WTC11 (cell line): ENCODE measurements around the gene ZKSCAN3. TPM values are rescaled to one million over a fixed set of nuclear protein-coding genes. Genes with fewer than 3 reads are reported as not detected.

Experiments
- AR ChIP-seq: fragments of 250-450 bp; sonication (Bioruptor Pico); IDR thresholded peaks from 2 replicates; pipeline ENCODE4 v1.9.0; 2021; ENCODE audit warnings: mild to moderate bottlenecking
- ARID4B ChIP-seq: sonication (generic); formaldehyde crosslinking; IDR thresholded peaks from 2 replicates; pipeline ENCODE4 v1.8.0; 2023; ENCODE audit warnings: missing genetic modification reagents, mild to moderate bottlenecking, borderline replicate concordance
- ATF2 ChIP-seq: sonication (generic); formaldehyde crosslinking; IDR thresholded peaks from 2 replicates; pipeline ENCODE4 v1.8.1; 2022; ENCODE audit warnings: low read depth, missing genetic modification reagents, borderline replicate concordance
- E2F4 ChIP-seq: sonication (generic); formaldehyde crosslinking; IDR thresholded peaks from 2 replicates; pipeline ENCODE4 v1.8.1; 2022; ENCODE audit warnings: low read depth, mild to moderate bottlenecking, moderate library complexity, missing genetic modification reagents, borderline replicate concordance
- FOXJ3 ChIP-seq: sonication (generic); formaldehyde crosslinking; IDR thresholded peaks from 2 replicates; pipeline ENCODE4 v1.9.0; 2021; ENCODE audit warnings: missing genetic modification reagents, mild to moderate bottlenecking, borderline replicate concordance
- FOXP1 ChIP-seq: sonication (generic); formaldehyde crosslinking; IDR thresholded peaks from 2 replicates; pipeline ENCODE4 v1.8.0; 2022; ENCODE audit warnings: missing genetic modification reagents, mild to moderate bottlenecking, moderate library complexity, borderline replicate concordance
- GABPB1 ChIP-seq: sonication (generic); formaldehyde crosslinking; IDR thresholded peaks from 2 replicates; pipeline ENCODE4 v1.8.1; 2023; ENCODE audit warnings: mild to moderate bottlenecking, missing genetic modification reagents
- GTF2I ChIP-seq: fragments of 250-450 bp; sonication (Bioruptor Pico); conservative IDR thresholded peaks from 2 replicates; pipeline ENCODE4 v1.4.0; 2021; ENCODE audit warnings: mild to moderate bottlenecking
- HMGA2 ChIP-seq: fragments of 250-450 bp; sonication (Bioruptor Pico); IDR thresholded peaks from 2 replicates; pipeline ENCODE4 v1.4.0; 2021; ENCODE audit warnings: mild to moderate bottlenecking, moderate library complexity
- IRF1 ChIP-seq: sonication (generic); formaldehyde crosslinking; IDR thresholded peaks from 2 replicates; pipeline ENCODE4 v1.8.0; 2023; ENCODE audit warnings: missing genetic modification reagents
- KAT7 ChIP-seq: sonication (generic); formaldehyde crosslinking; IDR thresholded peaks from 2 replicates; pipeline ENCODE4 v1.8.1; 2023; ENCODE audit warnings: missing genetic modification reagents, mild to moderate bottlenecking, borderline replicate concordance
- MYBL2 ChIP-seq: sonication (generic); formaldehyde crosslinking; IDR thresholded peaks from 2 replicates; pipeline ENCODE4 v1.8.1; 2023; ENCODE audit warnings: mild to moderate bottlenecking, moderate library complexity, missing genetic modification reagents
- NFATC4 ChIP-seq: fragments of 250-450 bp; sonication (Bioruptor Pico); IDR thresholded peaks from 2 replicates; pipeline ENCODE4 v1.9.0; 2021; ENCODE audit warnings: mild to moderate bottlenecking
- NFYB ChIP-seq: sonication (generic); formaldehyde crosslinking; conservative IDR thresholded peaks from 2 replicates; pipeline ENCODE4 v1.8.0; 2022; ENCODE audit warnings: low read depth, missing genetic modification reagents
- NR2C2 ChIP-seq: sonication (generic); formaldehyde crosslinking; IDR thresholded peaks from 2 replicates; pipeline ENCODE4 v1.8.0; 2022; ENCODE audit warnings: mild to moderate bottlenecking, missing genetic modification reagents
- NR3C1 ChIP-seq: sonication (generic); formaldehyde crosslinking; conservative IDR thresholded peaks from 2 replicates; pipeline ENCODE4 v1.8.1; 2023; ENCODE audit warnings: low read depth, mild to moderate bottlenecking, missing genetic modification reagents
- RORB ChIP-seq: fragments of 250-450 bp; sonication (Bioruptor Pico); IDR thresholded peaks from 2 replicates; pipeline ENCODE4 v1.9.0; 2021; ENCODE audit warnings: mild to moderate bottlenecking
- TCF7 ChIP-seq: sonication (generic); formaldehyde crosslinking; IDR thresholded peaks from 2 replicates; pipeline ENCODE4 v1.8.0; 2022; ENCODE audit warnings: mild to moderate bottlenecking, low read depth, missing genetic modification reagents, moderate library complexity
- TP53 ChIP-seq: sonication (generic); formaldehyde crosslinking; IDR thresholded peaks from 2 replicates; pipeline ENCODE4 v1.8.1; 2023; ENCODE audit warnings: mild to moderate bottlenecking, missing genetic modification reagents
- USF2 ChIP-seq: sonication (generic); formaldehyde crosslinking; IDR thresholded peaks from 2 replicates; pipeline ENCODE4 v1.8.1; 2023; ENCODE audit warnings: mild to moderate bottlenecking, missing genetic modification reagents, moderate library complexity
- ZNF121 ChIP-seq: sonication (generic); formaldehyde crosslinking; IDR thresholded peaks from 2 replicates; pipeline ENCODE4 v1.8.0; 2023; ENCODE audit warnings: missing genetic modification reagents
- ZNF219 ChIP-seq: sonication (generic); formaldehyde crosslinking; IDR thresholded peaks from 2 replicates; pipeline ENCODE4 v1.8.0; 2023; ENCODE audit warnings: missing genetic modification reagents, mild to moderate bottlenecking, borderline replicate concordance
- ZNF232 ChIP-seq: sonication (generic); formaldehyde crosslinking; IDR thresholded peaks from 2 replicates; pipeline ENCODE4 v1.8.0; 2022; ENCODE audit warnings: mild to moderate bottlenecking, missing genetic modification reagents
- ZNF423 ChIP-seq: fragments of 250-450 bp; sonication (Bioruptor Pico); IDR thresholded peaks from 2 replicates; pipeline ENCODE4 v2.1.2; 2022; ENCODE audit warnings: mild to moderate bottlenecking, moderate library complexity
- ZNF671 ChIP-seq: fragments of 250-450 bp; sonication (Bioruptor Pico); IDR thresholded peaks from 2 replicates; pipeline ENCODE4 v1.8.0; 2021; ENCODE audit warnings: mild to moderate bottlenecking
- ZSCAN18 ChIP-seq: fragments of 250-450 bp; sonication (Bioruptor Pico); IDR thresholded peaks from 2 replicates; pipeline ENCODE4 v2.1.2; 2022; ENCODE audit warnings: mild to moderate bottlenecking, moderate library complexity
- total RNA-seq: library from RNA; stranded (reverse); gene quantifications from 3 replicates; pipeline ENCODE4 v1.2.3, GENCODE V29; 2021

Gene ZKSCAN3
- total RNA-seq, 1 experiment from 2014 or later: 5.4 TPM

GRCh38 chr6:28335564-28336283 lies 14.0 kb upstream of the ZKSCAN3 start, which contains the start of gene ZSCAN31 (continued):
- TF ChIP-seq USF2 (CRISPR knock-in tag) (no peak), NFYB (peak; percentile 66; the same call in 1 of the 2 replicates), FOXP1 (peak; percentile 64; the same call in 1 of the 2 replicates), AR (CRISPR knock-in tag) (peak; percentile 84; the same call in 1 of the 2 replicates), NR3C1 (CRISPR knock-in tag) (no peak), ARID4B (0 out of 2 replicates have a peak, but pooled peaks have one; percentile 49), ZNF219 (CRISPR knock-in tag) (no peak), IRF1 (CRISPR knock-in tag) (no peak), GTF2I (CRISPR knock-in tag) (no peak), NR2C2 (no peak), TCF7 (no peak), RORB (CRISPR knock-in tag) (no peak), ATF2 (no peak), FOXJ3 (CRISPR knock-in tag) (no peak), NFATC4 (CRISPR knock-in tag) (0 out of 2 replicates have a peak, but pooled peaks have one; percentile 67), KAT7 (CRISPR knock-in tag) (no peak), TP53 (CRISPR knock-in tag) (no peak), ZSCAN18 (no peak), E2F4 (CRISPR knock-in tag) (no peak), GABPB1 (CRISPR knock-in tag) (no peak; the same call in 1 of the 2 replicates), MYBL2 (0 out of 2 replicates have a peak, but pooled peaks have one; percentile 56), ZNF121 (CRISPR knock-in tag) (no peak), ZNF232 (no peak), ZNF423 (CRISPR knock-in tag) (peak; percentile 43; the same call in 1 of the 2 replicates), HMGA2 (CRISPR knock-in tag) (no peak), ZNF671 (peak; percentile 72; the same call in 1 of the 2 replicates)
